Panc1 (cell line): ENCODE results near the gene SLFN5.

Experiments used
- CTCF ChIP-seq: fragments of 450-650 bp; IDR thresholded peaks from 2 replicates; pipeline ENCODE4 v1.5.1; 2017; ENCODE audit warnings: mild to moderate bottlenecking
- POLR2AphosphoS5 ChIP-seq: IDR thresholded peaks from 2 replicates; pipeline ENCODE4 v1.6.1; 2012; ENCODE audit warnings: mild to moderate bottlenecking, low read depth, low read length, moderate library complexity
- REST ChIP-seq, 2 experiments: IDR thresholded peaks; 2 replicates each; pipeline ENCODE4 v1.6.1; 2011 to 2012; ENCODE audit warnings: low read depth in 2 of 2, control low read depth in 1 of 2, low read length in 1 of 2, mild to moderate bottlenecking in 1 of 2, moderate library complexity in 1 of 2; ENCODE audit not compliant: insufficient read depth in 1 of 2
- TCF7L2 ChIP-seq: IDR thresholded peaks from 2 replicates; pipeline ENCODE4 v1.6.1; 2011; ENCODE audit warnings: mild to moderate bottlenecking, low read depth, low read length, inconsistent platforms

- TF ChIP-seq CTCF (no peak), TCF7L2 (no peak), REST (IDR thresholded peaks at IDR 0.05; ENCODE audit: insufficient read depth in 1 of 2, low read depth in 2 of 2, low read length in 1 of 2) (no peak), POLR2AphosphoS5 (no peak)
Measured at GRCh38 chr17:35297666-35298065, 54.8 kb downstream of the SLFN5 start.
